Left forelimb (tissue), 1 donor: ENCODE results near the gene THADA.
A peak's percentile ranks its signal among the peaks of the same experiment; 100 is the strongest.

Source experiments
- DNase-seq: peaks from one replicate; pipeline ENCODE4 v3.0.0-alpha.2; 2018; ENCODE audit warnings: low spot score

THADA gene

GRCh38 chr2:43250015-43250414 is 345.8 kb downstream of the THADA start:
- DNase-seq, result no peak

GRCh38 chr2:43248621-43249020 is 347.2 kb downstream of the THADA start:
- DNase-seq, result no peak

DNA sequence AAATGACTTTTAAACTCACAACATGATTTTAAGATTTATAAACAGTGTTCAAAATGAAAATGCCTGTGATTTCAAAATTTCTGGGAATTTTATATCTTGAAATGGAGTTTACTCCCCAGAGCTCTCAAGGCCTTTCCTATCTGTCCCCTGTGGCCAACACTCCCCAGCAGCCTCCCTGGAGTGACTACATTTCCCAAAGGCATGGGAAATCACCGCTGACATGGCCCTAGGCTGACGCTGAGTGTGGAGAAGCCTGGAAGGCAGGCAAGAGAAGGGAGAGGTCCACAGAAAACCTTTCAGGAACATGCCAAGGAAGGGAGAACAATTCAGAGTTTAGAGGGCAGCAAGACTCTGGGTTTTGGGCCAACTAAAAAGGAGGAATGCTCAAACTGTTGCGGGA is 349.2 kb downstream of the THADA start:
- no peak for DNase-seq

- DNase-seq, result no peak
Observed at GRCh38 chr2:43241558-43241957, 354.3 kb downstream of the THADA start.

GRCh38 chr2:43240766-43241150 is 355.1 kb downstream of the THADA start:
- no peak for DNase-seq

DNA sequence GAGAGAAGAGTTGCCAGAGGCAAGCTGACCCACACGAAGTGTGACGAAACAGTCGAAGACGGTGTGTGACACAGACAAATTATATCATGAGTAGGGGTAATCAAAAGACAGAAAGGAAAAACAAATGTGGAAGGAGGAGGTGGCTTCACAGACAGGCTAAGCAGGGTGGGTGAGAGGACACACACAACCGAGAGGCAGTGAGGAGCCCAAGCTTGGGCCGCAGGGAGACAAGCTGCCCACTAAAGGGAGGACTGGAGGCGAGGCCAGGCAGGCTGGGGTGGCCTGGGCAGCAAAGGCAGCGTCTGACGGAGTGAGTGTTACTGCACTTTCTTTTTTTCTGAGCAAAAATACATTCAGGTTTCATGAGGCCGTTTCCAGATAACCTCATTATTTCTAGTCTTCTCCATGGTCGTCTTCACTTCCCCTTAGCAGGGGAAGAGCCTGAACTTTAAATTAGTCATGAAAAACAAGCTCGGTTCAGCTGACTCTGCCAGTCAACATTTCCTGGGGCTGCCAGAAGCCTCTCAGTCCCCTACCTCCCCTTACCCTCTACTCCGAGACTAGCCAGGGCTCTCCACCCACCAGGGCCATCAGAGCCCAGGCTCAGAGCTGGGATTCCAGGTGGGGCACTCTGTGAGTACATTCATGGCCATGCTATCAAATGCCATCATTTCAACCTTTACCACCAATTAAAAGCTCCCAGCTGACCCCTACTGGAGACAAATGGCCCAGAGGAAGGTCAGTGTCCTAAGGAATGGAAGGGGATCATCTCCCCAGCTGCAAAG is 355.7 kb downstream of the THADA start:
- DNase-seq, result no peak

DNA sequence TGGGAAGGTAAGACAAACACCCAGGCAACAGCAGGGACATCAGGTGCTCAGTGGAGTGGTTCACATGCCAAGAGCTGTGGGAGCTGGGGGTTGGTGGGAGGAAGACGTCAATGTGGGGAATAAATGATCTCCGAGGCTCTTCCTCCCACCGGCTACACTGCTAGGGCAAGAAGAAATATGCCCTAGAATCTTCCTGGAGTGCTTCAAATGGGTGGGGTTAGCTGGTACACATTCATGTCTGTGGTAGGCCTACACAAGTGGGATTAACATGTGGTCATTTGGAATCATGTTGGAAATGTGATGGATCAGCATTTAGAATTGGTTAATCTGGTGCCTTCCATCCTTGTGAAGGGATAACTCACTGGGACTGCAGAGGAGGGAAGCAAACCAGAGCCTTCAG is 357.0 kb downstream of the THADA start:
- DNase-seq, result no peak

DNA sequence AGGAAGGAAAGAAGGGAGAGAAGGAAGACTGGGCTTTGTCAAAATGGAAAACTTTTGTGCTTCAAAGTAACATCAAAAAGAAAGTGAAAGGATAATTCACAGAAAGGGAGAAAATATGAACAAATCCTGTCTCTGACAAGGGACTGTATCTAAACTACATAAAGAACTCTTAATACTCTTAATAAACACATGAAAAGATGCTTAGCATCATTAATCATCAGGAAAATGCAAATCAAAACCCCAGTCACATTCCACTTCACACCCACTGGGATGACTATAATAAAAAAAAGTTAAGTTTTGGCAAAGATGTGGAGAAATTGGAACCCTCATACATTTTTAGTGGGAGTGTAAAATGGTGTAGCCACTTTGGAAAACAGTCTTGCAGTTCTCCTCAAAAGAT is 357.7 kb downstream of the THADA start:
- no peak for DNase-seq

GRCh38 chr2:43233218-43234212 is 362.3 kb downstream of the THADA start:
- no peak for DNase-seq

- DNase-seq, result no peak
Observed at GRCh38 chr2:43230951-43231827, 364.6 kb downstream of the THADA start.

DNA sequence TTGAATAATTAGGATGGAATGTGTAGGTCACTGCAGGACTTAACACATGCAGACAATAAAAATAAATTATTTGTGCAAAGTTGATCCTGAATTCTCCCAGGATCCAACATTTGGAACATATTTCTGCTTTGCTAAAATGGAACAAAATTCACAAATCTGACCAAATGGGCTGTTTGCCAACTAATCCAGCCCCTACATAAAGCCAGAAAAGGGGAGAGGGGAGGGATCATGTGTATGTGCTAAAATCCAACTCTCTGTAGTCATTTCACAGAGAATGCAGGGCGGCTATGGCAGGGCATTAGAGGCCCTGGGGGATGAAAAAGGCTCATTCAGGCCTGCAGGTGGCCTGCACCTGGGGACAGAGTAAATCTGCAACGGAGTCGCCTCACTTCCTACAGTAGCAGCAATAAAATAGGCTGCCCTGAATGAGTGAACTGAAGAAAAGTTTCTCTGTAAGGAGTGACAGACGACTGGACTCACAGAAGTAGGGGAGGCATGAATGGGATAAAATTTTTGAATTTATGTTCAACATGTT is 365.4 kb downstream of the THADA start:
- no peak for DNase-seq

DNA sequence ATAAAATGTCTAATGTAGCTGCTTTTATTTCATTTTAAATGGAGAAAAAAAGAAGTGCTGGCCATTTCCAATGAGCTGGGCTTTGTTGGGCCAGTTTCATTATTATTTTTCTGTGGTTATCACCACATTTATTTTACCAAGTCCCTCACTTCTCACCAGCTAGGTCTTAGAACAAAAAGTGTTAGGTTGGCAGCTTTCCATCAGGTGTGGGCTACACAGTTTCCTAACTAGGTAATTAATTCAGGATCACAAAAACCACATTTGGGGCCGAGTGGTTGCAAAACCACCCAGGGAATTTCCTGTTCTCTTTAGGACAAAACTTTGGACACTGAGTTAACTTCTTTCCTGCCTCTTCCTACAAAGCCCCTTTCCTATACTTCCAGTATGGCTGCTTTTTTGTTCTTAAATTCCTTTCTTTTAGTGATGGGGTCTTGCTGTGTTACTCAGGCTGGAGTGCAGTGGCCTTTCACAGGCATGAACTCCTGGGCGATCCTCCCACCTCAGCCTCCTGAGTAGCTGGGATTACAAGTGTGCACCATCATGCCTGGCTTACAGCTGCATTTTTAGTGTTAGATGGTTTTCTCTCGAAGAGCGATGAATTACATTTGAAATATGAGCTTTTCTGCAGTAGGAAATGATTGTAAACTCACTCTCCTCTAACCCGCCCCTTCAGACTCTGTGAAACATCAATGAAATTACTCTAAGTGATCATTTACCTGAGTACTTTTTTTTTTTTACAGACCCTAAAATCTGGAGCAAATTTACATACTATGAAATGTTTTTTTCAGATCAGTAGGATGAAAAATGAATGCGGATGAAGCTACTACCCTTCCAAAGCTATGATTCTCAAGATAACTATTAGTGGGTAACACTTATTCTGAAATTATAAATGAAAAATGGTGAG is 366.8 kb downstream of the THADA start:
- no peak for DNase-seq

GRCh38 chr2:43228321-43228751 is 367.5 kb downstream of the THADA start:
- DNase-seq, result no peak

- no peak for DNase-seq
Observed at GRCh38 chr2:43227830-43228281, 368.0 kb downstream of the THADA start.

GRCh38 chr2:43226955-43227829 is 368.6 kb downstream of the THADA start:
- DNase-seq, result peak; percentile 89

- peak; percentile 98 for DNase-seq
Observed at GRCh38 chr2:43226558-43226954, 369.3 kb downstream of the THADA start, which contains the start of gene ZFP36L2. Gene ZFP36L2 (minus strand): TSS chr2:43226606. CDS start chr2:43226315, 291 bp downstream.

- peak; percentile 90 for DNase-seq
Observed at GRCh38 chr2:43225788-43226557, 369.9 kb downstream of the THADA start.

DNA sequence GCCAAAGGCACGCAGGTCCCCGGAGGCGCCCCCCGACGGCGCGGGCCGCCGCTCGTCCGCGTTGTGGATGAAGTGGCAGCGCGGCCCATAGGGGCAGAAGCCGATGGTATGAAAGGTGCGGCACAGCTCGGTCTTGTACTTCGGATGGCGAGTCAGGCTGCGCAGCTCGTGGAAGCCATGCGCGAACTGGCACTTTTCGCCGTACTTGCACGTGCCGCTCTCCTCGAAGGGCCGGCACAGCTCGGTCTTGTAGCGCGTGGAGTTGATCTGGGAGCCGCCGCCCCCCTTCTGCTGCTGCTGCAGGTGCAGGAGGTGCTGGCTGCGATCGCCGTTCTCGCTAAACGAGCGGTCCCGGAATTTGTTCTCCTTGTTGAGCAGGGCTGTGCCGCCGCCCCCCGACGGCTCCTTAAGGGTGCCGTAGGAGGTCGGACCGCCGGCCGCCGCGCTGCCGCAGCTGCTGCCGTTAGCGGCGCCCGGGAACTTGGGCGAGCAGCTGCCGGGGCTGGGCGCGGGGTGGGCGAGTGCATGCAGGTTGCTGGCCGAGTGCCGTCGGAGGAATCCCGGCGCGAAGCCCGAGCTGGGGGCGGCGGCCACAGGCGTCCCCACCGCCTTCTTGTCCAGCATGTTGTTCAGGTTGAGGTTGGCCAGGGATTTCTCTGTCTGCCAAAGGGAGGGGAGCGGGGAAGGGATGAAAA is 370.6 kb downstream of the THADA start:
- DNase-seq, result peak; percentile 85
